T47D (cell line): Measurements from ENCODE around the gene AKT1S1.

ENCODE experiments used
- DNase-seq, 2 experiments: peaks; one replicate each; pipeline versions ENCODE4 v3.0.0 to v3.0.0-alpha.2; 2011 to 2012; ENCODE audit warnings: low read depth in 1 of 2, low spot score in 1 of 2
- JUND ChIP-seq: IDR thresholded peaks from 2 replicates; pipeline ENCODE4 v1.6.1; 2012; ENCODE audit warnings: low read depth
- in situ Hi-C: cut with HindIII; loops from 2 replicates; pipeline ENCODE4 v1.10.0; 2016; ENCODE audit warnings: low sequenced_read_pairs, low pct_unique_long_range_greater_than_20kb

Gene AKT1S1

DNA sequence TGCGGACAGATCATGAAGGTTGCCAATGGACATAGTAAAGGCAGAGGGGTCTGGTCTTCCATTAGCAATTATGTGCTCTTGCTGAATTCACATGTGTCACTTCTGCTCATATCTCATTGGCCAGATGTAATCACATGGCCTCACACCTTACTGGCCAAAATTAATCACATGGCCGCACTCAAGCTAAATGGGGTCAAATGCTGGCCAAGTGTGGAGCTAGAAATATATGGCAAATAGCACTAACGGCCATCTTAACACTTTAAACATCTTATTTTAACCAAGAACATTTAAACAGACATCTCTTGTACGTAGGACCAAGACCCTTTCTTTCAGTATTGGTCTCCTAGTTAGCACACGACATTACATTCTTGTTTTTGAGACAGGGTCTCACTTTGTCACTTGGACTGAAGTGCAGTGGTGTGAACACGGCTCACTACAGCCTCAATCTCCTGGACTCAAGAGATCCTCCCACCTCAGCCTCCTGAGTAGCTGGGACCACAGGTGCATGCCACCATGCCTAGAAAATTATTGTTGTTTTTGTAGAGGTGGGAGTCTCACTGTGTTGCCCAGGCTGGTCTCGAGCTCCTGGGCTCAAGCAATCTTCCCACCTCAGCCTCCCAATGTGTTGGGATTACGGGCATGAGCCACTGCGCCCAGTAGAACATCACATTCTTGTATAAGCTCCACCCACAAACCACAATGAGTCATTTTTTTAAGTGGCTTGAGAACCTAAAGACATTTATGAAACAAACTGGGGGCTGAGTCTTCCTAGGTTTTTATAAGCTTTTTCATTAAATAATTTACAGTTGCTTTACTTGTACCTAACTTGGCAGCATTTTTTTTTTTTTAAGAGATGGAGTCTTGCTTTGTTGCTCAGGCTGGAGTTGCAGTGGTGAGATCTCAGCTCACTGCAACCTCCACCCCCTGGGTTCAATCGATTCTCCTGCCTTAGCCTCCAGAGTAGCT, 29.1 kb downstream of the AKT1S1 start:
- in situ Hi-C loops, result no loop called here
- no peak for DNase-seq
- no peak for TF ChIP-seq JUND

DNA sequence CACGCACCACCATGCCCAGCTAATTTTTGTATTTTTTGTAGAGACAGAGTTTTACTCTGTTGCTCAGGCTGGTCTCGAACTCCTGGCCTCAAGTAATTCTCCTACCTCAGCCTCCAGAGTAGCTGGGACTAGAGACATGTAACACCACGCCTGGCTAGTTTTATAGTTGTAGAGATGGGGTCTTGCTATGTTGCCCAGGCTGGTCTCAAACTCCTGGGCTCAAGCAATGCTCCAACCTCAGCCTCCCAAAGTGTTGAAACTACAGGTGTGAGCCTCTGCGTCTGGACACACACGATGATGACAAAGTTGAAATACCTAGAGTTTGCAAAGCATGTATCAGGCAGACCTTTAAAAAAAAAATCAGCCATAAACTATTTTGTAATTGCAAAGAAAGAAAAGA, 30.7 kb downstream of the AKT1S1 start:
- in situ Hi-C loops, result no loop called here
- no peak for TF ChIP-seq JUND
- no peak for DNase-seq

DNA sequence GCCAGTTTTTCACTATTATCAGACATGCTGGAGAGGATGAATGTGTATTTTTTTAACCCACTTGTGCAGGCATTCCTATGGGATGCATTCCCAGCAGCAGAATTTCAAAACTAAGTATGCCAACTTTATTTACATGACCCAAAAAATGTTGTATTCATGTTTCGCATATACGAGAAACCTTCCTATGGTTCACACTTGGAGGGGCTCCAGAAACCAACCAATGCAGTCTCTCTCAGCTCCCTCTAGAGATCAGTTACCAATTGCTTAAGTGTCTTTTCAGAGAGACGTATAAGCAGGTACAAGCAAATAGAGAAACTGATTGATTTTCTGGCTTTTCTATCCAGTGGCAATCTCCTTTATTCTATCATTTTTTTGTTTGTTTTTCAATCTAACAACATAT, 31.7 kb downstream of the AKT1S1 start:
- in situ Hi-C loops, result no loop called here
- DNase-seq, result no peak
- no peak for TF ChIP-seq JUND

DNA sequence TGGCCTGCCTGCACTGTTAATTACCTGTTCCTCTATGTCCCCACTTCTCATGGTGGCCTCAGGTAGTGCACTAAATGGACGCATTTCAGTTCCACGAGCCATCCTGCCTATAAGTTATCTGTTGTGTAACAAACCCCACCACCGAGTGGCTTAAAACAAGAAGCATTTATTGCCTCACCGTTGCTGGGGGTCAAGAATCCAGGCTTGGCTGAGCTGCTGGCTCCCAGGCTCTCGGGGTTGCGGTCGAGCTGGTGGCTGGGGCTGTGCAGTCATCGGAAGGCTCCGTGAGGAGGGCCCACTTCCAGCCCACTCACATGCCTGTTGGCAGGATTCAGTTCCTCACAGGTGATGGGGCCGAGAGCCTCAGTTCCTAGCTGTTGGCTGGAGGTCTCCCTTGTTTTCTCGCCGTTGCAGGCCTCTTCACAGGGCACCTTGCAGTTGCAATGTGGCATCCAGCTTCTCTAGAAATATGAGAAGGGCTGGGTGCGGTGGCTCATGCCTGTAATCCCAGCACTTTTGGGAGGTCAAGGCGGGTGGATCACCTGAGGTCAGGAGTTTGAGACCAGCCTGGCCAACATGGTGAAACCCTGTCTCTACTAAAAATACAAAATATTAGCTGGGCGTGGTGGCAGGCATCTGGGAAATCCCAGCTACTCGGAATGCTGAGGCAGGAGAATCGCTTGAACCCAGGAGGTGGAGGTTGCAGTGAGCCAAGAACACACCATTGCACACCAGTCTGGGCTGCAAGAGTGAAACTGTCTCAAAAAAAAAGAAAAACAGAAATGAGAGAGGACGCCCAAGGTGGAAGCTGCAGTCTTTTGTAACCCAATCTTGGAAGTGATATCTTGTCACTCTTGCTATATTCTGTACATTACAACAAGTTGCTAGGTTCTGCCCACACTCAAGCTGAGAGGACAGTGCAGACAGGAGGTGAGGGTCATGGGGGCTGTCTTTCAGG, 32.7 kb downstream of the AKT1S1 start:
- in situ Hi-C loops, result no loop called here
- DNase-seq, result no peak

DNA sequence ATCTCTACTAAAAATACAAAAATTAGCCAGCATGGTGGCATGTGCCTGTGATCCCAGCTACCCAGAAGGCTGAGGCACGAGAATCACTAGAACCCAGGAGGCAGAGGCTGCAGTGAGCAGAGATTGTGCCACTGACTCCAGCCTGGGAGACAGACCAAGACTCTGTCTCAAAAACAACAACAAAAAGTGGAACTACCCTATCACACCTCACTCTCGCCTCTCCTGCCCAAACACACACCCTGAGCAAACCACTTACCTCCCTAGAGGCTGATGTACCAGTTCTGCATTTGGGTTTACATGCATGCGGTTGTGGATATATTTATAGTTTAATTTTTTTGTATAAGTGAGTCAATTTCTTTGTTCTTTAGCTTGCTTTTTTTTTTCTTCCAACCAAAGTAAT, 33.9 kb downstream of the AKT1S1 start:
- no peak for DNase-seq
- TF ChIP-seq JUND, result no peak
- in situ Hi-C loops, result no loop called here

More for the DNA sequence above, 32.7 kb downstream of the AKT1S1 start:
- TF ChIP-seq JUND, result no peak

DNA sequence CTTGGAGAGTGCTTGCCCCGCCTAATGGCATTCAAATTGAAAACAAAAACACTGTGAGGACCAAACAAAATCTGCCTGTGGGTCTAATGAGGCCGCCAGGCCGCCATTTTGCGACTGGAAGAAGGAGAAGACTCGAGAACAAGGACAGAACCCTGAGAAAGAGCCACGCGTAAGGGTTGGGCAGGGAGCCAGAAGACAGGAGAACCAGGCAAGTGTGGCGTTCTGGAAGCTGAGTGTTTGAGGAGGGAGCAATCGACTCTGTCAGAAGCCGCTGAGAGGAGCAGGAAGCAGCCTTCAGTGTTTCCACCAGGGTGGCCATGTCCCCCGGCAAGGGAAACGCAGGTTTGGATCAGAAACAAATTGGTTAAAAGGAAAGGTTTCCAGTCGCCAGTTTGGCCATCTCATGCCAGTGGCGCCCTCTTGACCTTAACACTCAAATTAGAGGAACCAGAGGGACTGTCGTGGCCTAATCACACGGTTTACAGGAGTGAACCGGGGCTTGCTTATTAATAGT, 36.4 kb downstream of the AKT1S1 start:
- in situ Hi-C loops, result no loop called here
- no peak for TF ChIP-seq JUND
- no peak for DNase-seq

DNA sequence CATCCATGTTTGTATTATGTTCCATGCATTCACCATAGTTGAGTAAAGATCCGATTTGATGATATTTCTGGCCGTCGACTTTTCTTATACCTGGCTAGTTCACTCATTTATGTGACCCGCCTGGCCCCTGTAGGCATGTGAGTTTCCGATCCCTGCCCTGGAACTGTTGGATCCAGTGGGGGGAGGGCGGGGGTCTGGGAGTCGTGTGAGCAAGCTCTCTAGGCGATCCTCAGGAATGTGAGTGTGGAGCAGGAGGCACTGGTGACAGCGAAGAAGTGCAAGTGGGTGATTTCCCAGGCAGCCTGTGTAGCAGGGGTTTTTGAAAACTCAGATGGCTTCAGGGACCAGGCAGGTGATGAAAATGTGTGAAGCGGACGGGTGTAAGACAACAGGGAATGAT, 36.8 kb downstream of the AKT1S1 start:
- in situ Hi-C loops, result no loop called here
- TF ChIP-seq JUND, result no peak
- DNase-seq, result no peak

DNA sequence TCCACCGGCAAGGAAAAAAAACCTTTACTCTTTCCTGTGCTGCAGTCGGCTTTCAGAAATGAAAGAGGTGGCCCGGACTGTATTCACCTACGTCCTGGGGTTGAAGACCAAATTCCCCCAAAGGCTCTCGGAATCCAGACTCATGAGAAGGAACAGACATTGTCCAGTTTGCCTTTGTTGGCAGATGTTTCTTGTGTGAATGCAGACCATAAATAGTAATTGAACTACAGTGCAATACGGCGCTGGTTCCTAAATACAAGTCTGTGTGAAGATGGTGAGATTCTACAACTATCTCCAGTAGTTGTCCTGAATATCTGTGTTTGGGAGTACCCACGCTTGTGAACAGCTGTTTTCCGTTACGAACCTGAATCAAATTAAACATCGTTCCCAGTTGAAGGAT, 37.4 kb downstream of the AKT1S1 start:
- DNase-seq, result no peak
- no peak for TF ChIP-seq JUND
- in situ Hi-C loops, result no loop called here

DNA sequence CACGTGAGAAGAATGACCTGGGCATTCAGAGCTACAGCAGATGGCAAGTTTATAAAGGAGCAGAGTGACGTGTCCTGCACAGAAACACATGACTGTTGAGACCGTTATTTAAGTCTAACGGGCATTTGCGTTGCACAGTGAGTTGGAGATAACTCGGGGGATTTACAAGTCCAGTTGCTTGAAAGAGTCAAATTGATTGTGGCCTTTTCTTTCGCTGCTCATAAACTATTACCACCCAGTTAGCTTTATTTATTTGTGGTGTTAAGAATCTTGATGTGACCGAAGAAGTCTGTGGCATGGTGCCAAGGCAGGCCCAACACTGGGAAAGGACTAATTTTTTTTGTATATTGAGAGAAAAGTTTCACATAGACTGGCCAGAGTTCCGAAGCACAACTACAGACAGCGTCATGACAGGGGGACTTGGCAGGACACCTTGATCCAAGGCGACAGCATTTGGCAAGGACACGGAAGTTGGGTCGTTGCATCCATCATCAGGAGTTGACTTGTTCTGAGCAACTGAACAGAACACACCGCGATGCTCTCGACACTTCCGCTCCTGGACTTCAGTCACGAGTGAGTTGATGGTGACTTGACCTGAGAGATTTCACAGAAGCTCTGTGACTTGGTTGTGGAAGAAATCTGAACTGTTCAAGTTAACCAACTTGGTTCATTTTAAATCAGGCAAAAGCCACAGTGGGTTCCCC, 38.1 kb downstream of the AKT1S1 start:
- no peak for TF ChIP-seq JUND
- in situ Hi-C loops, result no loop called here
- DNase-seq, result no peak

DNA sequence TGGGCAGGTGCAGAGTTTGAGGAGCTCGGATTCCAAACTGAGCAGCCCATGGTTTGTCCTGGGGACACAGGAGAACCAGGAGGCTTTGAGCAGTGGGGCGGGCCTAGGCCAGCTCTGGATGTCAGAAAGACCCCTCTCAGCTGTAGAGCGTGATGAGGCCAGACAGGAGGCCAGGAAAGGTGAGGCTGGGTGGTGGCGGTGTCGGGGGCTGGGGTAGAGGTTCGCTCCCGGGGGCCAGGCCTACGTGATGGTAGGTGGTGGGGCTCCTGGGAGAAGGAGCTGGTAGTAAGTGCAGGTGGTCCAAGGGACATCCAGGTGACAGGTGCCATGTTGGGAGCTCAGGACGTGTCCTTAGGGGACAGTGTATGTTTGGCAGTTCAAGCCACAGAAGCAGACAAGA, 39.7 kb downstream of the AKT1S1 start:
- DNase-seq, result no peak
- TF ChIP-seq JUND, result no peak
- in situ Hi-C loops, result no loop called here

DNA sequence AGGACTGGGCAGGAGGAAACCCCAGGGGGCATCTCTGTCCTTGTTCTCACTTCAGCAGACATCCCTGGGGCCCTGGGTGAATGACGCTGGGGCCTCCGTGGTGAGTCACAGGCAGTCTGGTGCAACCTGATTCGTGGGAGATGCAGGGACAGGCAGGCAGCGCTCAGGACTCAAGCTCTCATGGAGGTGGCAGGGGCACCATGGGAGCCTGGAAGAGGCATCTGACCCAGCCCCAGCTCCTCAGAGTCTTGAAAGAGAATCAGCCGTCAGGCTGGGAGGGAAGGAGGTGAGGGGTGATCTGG, 40.2 kb downstream of the AKT1S1 start:
- TF ChIP-seq JUND, result no peak
- no peak for DNase-seq

More for the DNA sequence above, 40.2 kb downstream of the AKT1S1 start:
- in situ Hi-C loops, result no loop called here
